HG03175 (cell line): Measurements from ENCODE around the gene ZNF749.
A peak's percentile ranks its signal among the peaks of the same experiment; 100 is the strongest.

Experiments used
- ATAC-seq: cut with Tn5 transposase; IDR thresholded peaks from one replicate; pipeline ENCODE4 v1.9.1; 2021; ENCODE audit warnings: mild to moderate bottlenecking, moderate library complexity; ENCODE audit not compliant: unreplicated experiment

The ZNF749 gene

GRCh38 chr19:57435062-57435978 lies at the start of gene ZNF749:
TSS of gene ZNF749 (plus strand) at chr19:57435325. CDS start at chr19:57435579, 254 bp downstream.
- ATAC-seq, result peak; percentile 97

- ATAC-seq, result no peak
These were observed 45.9 kb upstream of the ZNF749 start for GRCh38 chr19:57389194-57389729.

DNA sequence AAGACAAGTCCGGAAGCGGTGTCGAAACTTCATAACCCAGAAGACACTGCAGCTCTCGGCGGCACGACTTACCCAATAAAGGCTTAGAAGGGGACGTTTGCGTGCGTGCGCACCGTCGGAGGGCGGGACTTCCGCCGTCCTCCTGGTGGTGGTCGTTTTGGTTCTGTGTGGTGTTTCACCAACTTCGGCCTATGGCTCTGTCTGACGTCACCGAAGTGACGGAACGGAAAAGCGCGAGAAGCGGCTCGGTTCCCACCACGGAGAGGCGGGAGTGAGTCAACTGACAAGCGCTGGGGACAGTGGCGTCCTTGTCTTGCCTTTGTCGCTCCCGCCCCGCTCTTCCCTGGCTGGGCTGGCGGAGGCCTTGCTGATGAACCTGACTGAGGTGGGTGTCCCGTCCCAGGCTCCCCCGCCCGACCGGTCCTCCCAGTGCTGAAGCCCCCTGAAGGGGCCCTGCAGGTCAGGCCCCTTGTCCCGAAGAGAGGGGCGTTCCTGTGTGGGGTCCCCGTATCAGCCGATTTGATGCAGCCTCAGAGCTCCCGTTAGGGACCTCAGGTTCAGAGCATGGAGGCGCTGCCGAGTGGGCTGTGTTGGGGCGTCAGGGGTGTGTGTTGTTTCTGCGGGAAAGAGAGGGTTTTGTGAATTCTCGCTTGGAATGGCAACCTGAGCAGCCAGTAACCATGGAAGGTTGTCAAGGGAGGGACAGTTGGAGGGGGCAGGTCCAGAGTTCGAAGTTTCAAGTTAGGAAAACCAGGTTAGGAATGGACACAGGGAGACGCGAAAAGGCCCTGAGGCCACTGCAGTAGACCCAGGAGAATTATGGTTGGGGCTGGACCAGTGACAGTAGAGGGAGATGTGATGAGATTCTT lies 45.2 kb upstream of the ZNF749 start, which contains the start of gene ZNF548:
Gene ZNF548, plus strand, starts transcription at position 125 of the 869 bp plus-strand sequence. Its CDS starts 246 bp downstream, at position 371.
- peak; percentile 98 for ATAC-seq

GRCh38 chr19:57395710-57396109 lies 39.4 kb upstream of the ZNF749 start:
- ATAC-seq, result no peak

GRCh38 chr19:57398868-57399267 lies 36.3 kb upstream of the ZNF749 start:
- ATAC-seq, result no peak

- ATAC-seq, result no peak
These were observed 31.2 kb upstream of the ZNF749 start for GRCh38 chr19:57403737-57404563.

DNA sequence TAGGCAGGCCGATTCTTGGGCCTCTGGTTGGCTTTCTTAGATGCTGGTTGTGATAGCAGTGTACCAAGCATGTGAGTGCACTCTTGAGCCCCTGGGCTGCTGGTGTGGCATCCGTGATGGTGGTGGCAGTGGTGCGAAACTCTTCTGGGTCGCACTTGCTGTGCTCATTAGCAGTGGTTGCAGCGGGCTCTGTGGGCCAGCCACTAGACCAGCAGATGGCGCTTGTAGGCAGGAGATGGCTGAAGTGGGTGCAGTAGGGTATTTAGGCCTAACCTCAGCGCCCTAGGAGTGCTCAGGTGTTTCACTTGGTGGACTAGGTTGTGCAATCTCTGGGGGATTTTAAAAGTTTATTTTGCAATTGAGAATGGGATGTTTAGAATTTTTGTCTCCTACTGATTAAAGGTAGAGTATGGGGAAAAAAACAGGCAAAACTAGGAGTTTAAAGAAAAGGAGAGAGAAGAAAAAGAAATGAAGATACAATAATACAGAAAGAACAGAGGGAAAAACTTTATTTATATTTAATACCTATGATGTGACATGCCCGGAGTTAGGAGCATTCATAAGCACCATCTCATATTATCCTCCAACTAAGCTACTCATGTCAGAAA lies 28.5 kb upstream of the ZNF749 start:
- ATAC-seq, result no peak

DNA sequence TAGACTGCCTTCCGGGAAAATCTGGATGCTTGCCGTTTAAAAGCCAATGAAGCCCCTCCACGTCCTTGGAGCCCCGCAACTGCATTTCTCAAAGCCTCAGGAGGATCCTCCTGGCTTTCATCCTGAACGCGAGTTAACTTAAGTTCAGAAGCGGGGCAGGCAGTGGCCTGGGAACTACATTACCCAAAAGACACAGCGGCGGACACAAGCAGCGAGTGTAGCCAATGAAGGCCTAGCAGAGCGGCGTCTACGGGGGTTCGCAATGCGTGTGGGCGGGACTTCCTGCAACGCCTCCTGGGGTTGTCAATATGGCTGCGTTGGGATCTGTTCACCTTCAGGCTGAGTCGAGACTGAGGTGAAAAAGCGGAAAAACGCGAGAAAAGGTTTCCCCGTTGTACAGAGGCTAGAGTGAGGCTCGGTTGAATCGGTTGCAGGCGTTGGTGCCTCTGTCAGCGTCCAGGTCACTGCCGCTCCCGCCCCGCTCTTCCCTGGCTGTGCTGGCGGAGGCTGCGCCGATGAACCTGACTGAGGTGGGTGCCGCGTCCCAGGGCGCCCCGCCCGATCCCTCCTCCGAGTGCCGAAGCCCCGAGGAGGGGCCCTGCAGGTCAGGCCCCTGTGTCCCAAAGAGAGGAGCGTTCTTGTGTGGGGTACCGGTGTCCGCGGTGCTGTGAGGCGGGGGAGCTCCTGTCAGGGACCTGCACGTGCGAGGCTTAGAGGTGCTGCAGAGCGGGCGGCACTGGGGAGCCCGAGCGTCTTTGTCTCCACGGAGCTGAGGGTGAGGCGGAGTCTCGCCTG lies 24.1 kb upstream of the ZNF749 start, which contains the start of gene ZNF17:
Gene ZNF17, plus strand, starts transcription at position 285 of the 795 bp plus-strand sequence. CDS start 2,455 bp downstream, outside the sequence.
- peak; percentile 99 for ATAC-seq

- no peak for ATAC-seq
These were observed 15.7 kb upstream of the ZNF749 start for GRCh38 chr19:57419439-57419838.

- no peak for ATAC-seq
These were observed 14.1 kb upstream of the ZNF749 start for GRCh38 chr19:57421037-57421436.

GRCh38 chr19:57434386-57435061 lies 601 bp upstream of the ZNF749 start:
- ATAC-seq, result peak; percentile 21

DNA sequence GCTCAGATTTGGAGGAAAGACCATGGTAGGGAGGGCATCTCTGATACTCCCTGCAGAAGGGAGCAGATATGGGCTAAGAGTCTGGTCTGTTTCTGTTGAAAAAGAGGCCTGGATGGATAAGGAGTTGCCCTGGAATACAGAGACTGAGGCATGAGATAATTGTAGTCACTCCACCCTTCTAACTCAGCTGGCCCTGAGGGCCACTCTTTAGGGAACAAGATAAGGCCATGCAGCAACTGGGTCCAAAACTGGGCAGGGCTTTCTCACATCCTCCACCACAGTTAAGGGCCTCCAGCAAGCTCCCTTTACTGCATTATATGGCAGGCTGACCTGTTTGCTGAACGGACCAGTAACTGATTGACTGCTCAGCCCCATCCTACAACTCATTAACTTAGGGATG lies 1.3 kb downstream of the ZNF749 start:
- ATAC-seq, result no peak

DNA sequence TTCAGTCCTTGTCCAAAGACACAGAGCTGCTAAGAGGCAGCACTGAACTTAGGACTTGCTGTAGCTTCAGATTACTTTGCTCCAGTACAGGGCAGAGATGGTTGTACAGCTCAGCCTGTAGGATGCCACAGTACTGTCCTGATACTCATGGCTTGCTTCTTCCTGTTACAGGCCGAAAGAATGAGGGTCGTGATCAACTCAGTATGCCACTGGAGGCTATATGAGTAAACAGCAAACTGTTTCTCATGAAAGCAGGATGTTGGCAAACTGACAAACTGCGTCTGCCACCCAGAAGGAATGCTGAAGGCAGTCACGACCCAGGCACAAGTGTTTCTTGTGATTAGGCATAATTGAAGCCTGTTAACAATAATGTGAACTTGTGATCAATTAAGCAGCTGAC lies 2.8 kb downstream of the ZNF749 start:
- no peak for ATAC-seq

DNA sequence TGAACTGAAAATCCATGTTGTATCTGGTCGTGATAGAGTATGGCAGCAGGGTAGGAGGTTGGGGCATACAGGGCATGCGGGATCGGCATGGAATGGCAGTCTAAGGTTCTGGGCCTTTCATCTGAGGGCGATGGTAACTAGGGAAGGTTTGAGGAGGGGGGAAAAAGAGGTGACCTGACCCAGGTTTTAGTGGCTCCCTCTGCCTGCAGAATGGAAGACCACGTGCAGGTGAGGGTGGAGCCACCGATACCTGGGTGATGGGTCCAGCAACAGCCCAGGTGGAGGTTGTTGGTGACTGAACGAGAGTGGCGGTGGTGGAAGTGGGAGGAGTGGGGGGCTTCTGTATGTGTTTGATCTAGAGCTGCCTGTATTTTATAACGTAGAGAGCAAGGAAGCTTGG lies 3.8 kb downstream of the ZNF749 start:
- ATAC-seq, result no peak

GRCh38 chr19:57441979-57442752 lies 7.0 kb downstream of the ZNF749 start:
- no peak for ATAC-seq

GRCh38 chr19:57443121-57443696 lies 8.1 kb downstream of the ZNF749 start:
- ATAC-seq, result no peak

DNA sequence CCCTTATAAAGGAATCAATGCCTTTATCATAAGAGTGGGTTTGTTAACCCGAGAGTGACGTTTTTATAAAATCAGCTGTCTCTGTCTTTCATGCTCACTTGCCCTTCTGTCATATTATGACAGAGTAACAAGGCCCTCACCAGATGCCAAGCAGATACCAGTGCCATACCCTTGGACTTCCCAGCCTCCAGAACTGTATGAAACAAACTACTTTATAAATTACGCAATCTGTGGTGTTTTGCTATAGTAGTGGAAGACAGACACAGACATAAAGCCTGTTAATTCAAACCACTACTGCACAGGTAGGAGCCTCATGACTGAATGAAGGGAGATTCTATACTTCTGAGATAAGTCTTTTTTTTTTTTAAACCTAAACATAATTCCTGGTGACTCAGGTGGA lies 17.2 kb downstream of the ZNF749 start:
- ATAC-seq, result no peak
